ENCODE measurements around the gene TROAP.

DNA sequence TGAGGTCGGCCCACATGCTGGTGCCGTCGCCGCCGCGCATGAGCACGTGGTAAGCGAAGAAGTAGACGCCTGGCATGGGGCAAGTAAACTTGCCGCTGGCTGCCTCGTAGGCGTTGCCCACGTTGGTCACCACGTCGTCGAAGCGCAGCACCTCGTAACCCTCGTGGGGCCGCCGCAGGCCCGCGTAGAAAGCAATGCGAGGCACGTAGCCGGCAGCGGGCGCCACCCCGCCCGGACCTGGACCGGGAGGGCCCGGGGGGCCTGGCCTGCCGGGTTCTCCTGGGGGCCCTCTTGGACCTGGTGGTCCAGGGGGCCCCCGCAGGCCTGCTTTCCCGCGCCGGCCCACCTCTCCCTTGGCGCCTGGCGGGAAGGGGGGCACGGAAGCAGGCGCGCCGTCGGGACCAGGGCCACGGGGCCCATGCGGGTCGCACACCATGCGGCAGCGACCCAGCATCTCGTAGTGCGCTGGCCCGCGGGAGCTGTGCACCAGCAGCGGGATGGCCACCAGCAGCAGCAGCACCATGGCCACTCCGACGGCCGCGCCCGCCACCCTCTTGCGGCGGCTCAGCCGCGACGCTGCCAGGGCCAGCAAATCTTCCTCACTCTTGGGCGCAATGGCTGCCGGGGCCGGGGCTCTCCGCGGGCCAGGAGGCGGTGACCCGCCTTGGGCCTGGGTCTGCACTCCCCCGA is 13.0 kb downstream of the TROAP start:
- TF ChIP-seq, protein P1, sequence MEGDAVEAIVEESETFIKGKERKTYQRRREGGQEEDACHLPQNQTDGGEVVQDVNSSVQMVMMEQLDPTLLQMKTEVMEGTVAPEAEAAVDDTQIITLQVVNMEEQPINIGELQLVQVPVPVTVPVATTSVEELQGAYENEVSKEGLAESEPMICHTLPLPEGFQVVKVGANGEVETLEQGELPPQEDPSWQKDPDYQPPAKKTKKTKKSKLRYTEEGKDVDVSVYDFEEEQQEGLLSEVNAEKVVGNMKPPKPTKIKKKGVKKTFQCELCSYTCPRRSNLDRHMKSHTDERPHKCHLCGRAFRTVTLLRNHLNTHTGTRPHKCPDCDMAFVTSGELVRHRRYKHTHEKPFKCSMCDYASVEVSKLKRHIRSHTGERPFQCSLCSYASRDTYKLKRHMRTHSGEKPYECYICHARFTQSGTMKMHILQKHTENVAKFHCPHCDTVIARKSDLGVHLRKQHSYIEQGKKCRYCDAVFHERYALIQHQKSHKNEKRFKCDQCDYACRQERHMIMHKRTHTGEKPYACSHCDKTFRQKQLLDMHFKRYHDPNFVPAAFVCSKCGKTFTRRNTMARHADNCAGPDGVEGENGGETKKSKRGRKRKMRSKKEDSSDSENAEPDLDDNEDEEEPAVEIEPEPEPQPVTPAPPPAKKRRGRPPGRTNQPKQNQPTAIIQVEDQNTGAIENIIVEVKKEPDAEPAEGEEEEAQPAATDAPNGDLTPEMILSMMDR (IDR thresholded peaks at IDR 0.05): no peak
- TF ChIP-seq EZH2 (IDR thresholded peaks at IDR 0.05; ENCODE audit: borderline replicate concordance, insufficient read depth, low read depth, low read length, poor library complexity, severe bottlenecking): peak; percentile 66
